Neutrophil (primary cell): Measurements from ENCODE around the gene DIPK1B.

Source experiments
- H3K27ac ChIP-seq: fragments of 200-600 bp; sonication (generic); 2 replicates; pipeline ENCODE4 v1.5.1; 2016; ENCODE audit warnings: mild to moderate bottlenecking, moderate library complexity
- H3K27me3 ChIP-seq: fragments of 200-600 bp; sonication (generic); 2 replicates; pipeline ENCODE4 v1.6.0; 2016; ENCODE audit warnings: mild to moderate bottlenecking
- H3K36me3 ChIP-seq: fragments of 200-600 bp; sonication (generic); 2 replicates; pipeline ENCODE4 v1.5.1; 2017
- H3K4me1 ChIP-seq, 2 experiments: fragments of 200-600 bp in 1 of 2; sonication (generic) in 1 of 2; 1 replicate in 1 of 2; 2 replicates in 1 of 2; pipeline versions ENCODE4 v1.5.1 to v1.6.1; 2013 to 2016; ENCODE audit warnings: low read depth in 1 of 2, low read length in 1 of 2, mild to moderate bottlenecking in 1 of 2, moderate library complexity in 1 of 2; ENCODE audit not compliant: control insufficient read depth in 1 of 2, insufficient read depth in 1 of 2
- H3K4me3 ChIP-seq, 2 experiments: fragments of 200-600 bp in 1 of 2; sonication (generic) in 1 of 2; 1 replicate in 1 of 2; 2 replicates in 1 of 2; pipeline ENCODE4 v1.5.1; 2013 to 2016; ENCODE audit warnings: low read depth in 1 of 2, low read length in 1 of 2, mild to moderate bottlenecking in 1 of 2, moderate library complexity in 1 of 2
- H3K9me3 ChIP-seq: fragments of 200-600 bp; sonication (generic); 2 replicates; pipeline ENCODE4 v1.5.1; 2016
- TF ChIP-seq, protein P1 (sequence below): fragments of 200-600 bp; sonication (generic); IDR thresholded peaks from 2 replicates; pipeline ENCODE4 v1.5.1; 2016; ENCODE audit warnings: antibody characterized with exemption

Gene DIPK1B

DNA sequence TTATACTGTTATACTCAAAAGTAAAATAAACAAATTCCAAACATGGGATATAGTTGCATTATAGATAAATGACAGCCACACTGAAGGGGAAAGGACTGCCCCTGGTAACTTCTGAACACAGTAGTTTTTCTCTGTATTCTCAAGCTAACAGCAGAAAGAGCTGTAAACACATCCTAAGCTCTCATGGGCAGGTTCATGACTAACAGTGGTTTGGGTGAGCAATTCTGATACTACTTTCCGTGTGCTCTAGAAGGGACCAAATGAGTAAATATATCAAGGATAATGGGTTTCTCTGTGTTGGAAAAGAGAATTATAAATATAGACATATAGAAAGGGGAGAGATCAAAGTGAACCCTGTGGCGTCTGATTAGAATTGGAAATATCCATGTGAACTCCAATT is 38.2 kb downstream of the DIPK1B start:
- TF ChIP-seq, protein P1, sequence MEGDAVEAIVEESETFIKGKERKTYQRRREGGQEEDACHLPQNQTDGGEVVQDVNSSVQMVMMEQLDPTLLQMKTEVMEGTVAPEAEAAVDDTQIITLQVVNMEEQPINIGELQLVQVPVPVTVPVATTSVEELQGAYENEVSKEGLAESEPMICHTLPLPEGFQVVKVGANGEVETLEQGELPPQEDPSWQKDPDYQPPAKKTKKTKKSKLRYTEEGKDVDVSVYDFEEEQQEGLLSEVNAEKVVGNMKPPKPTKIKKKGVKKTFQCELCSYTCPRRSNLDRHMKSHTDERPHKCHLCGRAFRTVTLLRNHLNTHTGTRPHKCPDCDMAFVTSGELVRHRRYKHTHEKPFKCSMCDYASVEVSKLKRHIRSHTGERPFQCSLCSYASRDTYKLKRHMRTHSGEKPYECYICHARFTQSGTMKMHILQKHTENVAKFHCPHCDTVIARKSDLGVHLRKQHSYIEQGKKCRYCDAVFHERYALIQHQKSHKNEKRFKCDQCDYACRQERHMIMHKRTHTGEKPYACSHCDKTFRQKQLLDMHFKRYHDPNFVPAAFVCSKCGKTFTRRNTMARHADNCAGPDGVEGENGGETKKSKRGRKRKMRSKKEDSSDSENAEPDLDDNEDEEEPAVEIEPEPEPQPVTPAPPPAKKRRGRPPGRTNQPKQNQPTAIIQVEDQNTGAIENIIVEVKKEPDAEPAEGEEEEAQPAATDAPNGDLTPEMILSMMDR: no peak
- Histone ChIP-seq H3K27me3 (peaks cover 75% of the 10 kb centered on the region), H3K27ac (no peak overlapping the region), H3K36me3 (no peaks in the 10 kb centered on the region), H3K9me3 (peaks cover 6% of the 10 kb centered on the region), H3K4me1 (no peaks in the 10 kb centered on the region), H3K4me3 (no peak overlapping the region)

DNA sequence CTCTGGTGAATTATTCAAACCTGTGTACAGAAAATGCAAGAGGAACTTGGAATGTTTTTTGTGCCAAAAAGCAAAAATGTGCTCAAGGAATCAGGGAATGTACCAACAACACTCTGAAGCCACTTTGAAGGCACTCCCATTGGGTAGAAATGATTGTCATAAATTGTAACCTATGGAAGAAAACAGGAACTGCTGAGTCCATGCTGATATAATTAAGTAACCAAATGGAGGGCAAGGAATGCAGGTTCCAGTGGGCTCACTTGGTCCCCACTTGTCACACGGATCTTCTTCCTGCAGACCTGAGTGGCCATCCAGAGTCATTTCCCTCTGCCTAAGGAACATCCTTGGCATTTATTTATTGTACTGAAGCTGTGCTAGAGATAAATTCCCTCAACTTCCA is 38.9 kb downstream of the DIPK1B start:
- no peaks in the 10 kb centered on the region for H3K4me1 ChIP-seq
- peaks cover 6% of the 10 kb centered on the region for H3K9me3 ChIP-seq
- H3K36me3 ChIP-seq: no peaks in the 10 kb centered on the region
- peaks cover 68% of the 10 kb centered on the region for H3K27me3 ChIP-seq
- H3K4me3 ChIP-seq: no peak overlapping the region
- TF ChIP-seq, protein P1: no peak
- no peak overlapping the region for H3K27ac ChIP-seq

DNA sequence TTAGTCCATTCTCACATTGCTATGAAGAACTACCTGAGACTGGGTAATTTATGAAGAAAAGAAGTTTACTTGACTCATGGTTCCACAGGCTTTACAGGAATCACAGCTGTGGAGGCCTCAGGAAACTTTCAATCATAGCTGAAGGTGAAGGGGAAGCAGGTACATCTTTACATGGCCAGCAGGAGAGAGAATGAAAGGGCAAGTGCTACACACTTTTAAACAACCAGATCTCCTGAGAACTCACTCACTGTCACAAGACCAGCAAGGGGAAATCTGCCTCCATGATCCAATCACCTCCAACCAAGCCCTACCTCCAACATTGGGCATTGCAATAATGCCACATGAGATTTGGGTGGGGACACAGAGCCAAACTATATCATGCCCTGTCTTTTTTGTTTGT is 39.4 kb downstream of the DIPK1B start:
- Histone ChIP-seq H3K27ac (no peak overlapping the region), H3K4me1 (no peaks in the 10 kb centered on the region), H3K9me3 (peaks cover 6% of the 10 kb centered on the region), H3K36me3 (no peaks in the 10 kb centered on the region), H3K4me3 (no peak overlapping the region), H3K27me3 (peaks cover 62% of the 10 kb centered on the region)
- TF ChIP-seq, protein P1: no peak

DNA sequence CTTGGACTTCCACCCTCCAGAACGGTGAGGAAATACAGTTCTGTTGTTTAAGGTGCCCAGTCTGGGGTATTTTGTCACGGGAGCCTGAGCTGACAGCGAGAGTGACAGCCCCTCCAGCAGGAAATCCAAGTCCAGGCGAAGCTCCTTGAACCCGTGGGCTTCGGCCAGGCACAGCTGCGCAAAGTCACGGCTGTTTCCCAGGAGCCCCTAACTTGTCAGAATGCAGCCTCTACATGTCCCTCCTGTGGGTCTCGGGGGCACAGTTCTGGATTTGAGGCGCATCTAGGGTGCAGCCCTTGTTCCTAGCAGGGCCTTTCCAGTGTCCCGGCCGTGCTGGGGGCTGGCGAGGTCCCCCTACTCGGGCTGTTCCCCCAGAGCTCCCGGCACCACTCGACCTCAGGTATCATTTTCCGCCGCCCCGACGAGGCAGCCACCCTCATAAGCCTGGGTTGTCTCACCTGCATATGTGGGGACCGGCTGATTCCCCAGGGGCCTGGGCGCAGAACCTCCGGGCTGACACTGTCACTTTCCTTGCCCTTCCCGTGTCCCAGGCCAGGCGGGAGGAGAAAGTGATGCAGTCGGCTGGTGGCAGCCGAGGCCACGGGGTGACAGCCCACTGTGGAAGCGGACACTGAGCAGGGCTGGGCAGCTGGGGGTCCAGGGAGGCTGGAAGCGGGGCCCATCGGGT is 41.1 kb downstream of the DIPK1B start:
- Histone ChIP-seq H3K36me3 (no peaks in the 10 kb centered on the region), H3K9me3 (peaks cover 6% of the 10 kb centered on the region), H3K4me1 (no peaks in the 10 kb centered on the region), H3K4me3 (no peak overlapping the region), H3K27ac (no peak overlapping the region), H3K27me3 (peaks cover 47% of the 10 kb centered on the region)
- TF ChIP-seq, protein P1: no peak

DNA sequence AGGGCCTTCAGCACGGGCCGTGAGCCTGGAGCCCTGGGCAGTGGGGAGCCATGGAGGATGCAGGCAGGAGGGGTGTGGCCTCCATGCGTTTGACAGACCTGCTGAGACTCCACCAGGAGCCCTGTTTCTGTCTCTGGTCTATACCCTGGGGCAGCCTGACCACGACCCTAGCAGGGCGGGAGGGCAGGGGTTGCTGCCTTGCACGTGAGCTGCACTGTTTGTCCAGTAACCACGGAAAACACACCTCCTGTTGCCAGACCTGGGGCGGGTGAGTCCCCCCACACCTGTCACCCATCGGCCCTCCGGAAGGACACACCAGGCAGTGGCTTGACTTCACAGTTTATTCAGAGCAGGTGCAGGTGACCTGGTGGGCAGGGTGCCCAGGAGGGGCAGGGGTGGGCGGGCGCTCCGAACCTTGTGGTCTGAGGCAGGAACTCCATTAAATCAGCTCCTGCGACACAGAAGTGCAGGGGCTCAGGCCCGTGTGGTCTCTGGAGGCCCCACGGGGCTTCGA is 41.7 kb downstream of the DIPK1B start:
- TF ChIP-seq, protein P1: no peak
- peaks cover 41% of the 10 kb centered on the region for H3K27me3 ChIP-seq
- H3K4me3 ChIP-seq: no peak overlapping the region
- no peaks in the 10 kb centered on the region for H3K4me1 ChIP-seq
- no peak overlapping the region for H3K27ac ChIP-seq
- H3K9me3 ChIP-seq: peaks cover 6% of the 10 kb centered on the region
- no peaks in the 10 kb centered on the region for H3K36me3 ChIP-seq
